Gastrocnemius medialis (tissue), 4 donors: ENCODE data around the gene HCN1.

Experiments
- POLR2A ChIP-seq, 2 donors: fragments of 450-650 bp; IDR thresholded peaks; one replicate each; pipeline ENCODE4 v1.6.1; 2017; ENCODE audit warnings: antibody characterized with exemption in 2 of 2, mild to moderate bottlenecking in 2 of 2, moderate library complexity in 2 of 2
- TF ChIP-seq, protein P1 (sequence below), 5 experiments: fragments of 450-650 bp in 3 of 5; fragments of 200-600 bp in 2 of 5; sonication (generic) in 2 of 5; IDR thresholded peaks in 4 of 5; conservative IDR thresholded peaks in 1 of 5; 1 replicate in 4 of 5; 2 replicates in 1 of 5; pipeline ENCODE4 v1.5.1; 2016 to 2019; ENCODE audit warnings: antibody characterized with exemption in 5 of 5, mild to moderate bottlenecking in 3 of 5, moderate library complexity in 3 of 5

DNA sequence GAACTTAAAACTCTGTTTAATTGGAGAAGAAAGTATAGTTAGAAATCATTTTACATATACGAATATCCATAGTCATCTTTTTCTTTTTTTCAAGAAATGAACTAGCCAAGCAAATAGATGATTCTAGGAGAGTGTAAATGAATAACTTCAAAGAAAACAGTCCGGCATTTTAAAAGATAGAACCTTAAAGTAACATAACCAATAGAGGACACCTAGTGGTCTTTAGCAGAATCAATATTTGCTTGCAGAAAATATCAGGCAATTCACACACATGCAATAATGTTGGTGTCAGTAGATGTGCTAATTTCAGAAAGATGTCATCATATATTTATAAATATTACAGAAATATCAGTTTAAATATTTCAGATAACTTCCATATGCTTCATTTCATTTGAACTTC, 57.1 kb downstream of the HCN1 start:
- TF ChIP-seq, protein P1, sequence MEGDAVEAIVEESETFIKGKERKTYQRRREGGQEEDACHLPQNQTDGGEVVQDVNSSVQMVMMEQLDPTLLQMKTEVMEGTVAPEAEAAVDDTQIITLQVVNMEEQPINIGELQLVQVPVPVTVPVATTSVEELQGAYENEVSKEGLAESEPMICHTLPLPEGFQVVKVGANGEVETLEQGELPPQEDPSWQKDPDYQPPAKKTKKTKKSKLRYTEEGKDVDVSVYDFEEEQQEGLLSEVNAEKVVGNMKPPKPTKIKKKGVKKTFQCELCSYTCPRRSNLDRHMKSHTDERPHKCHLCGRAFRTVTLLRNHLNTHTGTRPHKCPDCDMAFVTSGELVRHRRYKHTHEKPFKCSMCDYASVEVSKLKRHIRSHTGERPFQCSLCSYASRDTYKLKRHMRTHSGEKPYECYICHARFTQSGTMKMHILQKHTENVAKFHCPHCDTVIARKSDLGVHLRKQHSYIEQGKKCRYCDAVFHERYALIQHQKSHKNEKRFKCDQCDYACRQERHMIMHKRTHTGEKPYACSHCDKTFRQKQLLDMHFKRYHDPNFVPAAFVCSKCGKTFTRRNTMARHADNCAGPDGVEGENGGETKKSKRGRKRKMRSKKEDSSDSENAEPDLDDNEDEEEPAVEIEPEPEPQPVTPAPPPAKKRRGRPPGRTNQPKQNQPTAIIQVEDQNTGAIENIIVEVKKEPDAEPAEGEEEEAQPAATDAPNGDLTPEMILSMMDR (IDR thresholded peaks at IDR 0.05 in 4 of 5, conservative IDR thresholded peaks at IDR 0.05 in 1 of 5), result no peak
- TF ChIP-seq POLR2A (IDR thresholded peaks at IDR 0.05), result no peak
